CD4-positive, alpha-beta memory T cell (primary cell): Measurements from ENCODE around the gene MAGI2. TPM values are rescaled to one million over a fixed set of nuclear protein-coding genes. Genes with fewer than 3 reads are reported as not detected.
"Not testable (repeated sequence)": the region's sequence is repeated elsewhere in the genome, so short reads cannot be mapped to it uniquely, and the experiment has no call there.

ENCODE experiments used
- CTCF ChIA-PET: fragments of 350-600 bp; sonication (Branson Sonifier 250); formaldehyde crosslinking; loops from one replicate; lab custom pipeline; 2021; ENCODE audit warnings: inconsistent platforms; ENCODE audit not compliant: partially characterized antibody; lab: Charles Lee
- POLR2A ChIA-PET: fragments of 350-600 bp; sonication (Branson Sonifier 250); formaldehyde crosslinking; loops from one replicate; lab custom pipeline; 2021; ENCODE audit not compliant: partially characterized antibody; lab: Charles Lee
- DNase-seq, 5 donors: peaks; one replicate each; pipeline versions ENCODE4 v3.0.0 to v3.0.0-alpha.2; 2020 to 2022; ENCODE audit warnings: mixed read lengths in 1 of 5
- H3K27ac ChIP-seq: one replicate; pipeline ENCODE4 v1.7.0; 2013; ENCODE audit warnings: low read depth, low read length
- H3K27me3 ChIP-seq: 2 replicates; pipeline ENCODE4 v1.7.0; 2013; ENCODE audit warnings: mild to moderate bottlenecking, low read length, moderate library complexity; ENCODE audit not compliant: insufficient read depth
- H3K36me3 ChIP-seq: 2 replicates; pipeline ENCODE4 v1.7.0; 2013; ENCODE audit warnings: mild to moderate bottlenecking, low read length, moderate library complexity; ENCODE audit not compliant: insufficient read depth
- H3K4me1 ChIP-seq: 2 replicates; pipeline ENCODE4 v1.7.0; 2013; ENCODE audit warnings: mild to moderate bottlenecking, low read length, moderate library complexity; ENCODE audit not compliant: insufficient read depth
- H3K4me3 ChIP-seq, 2 donors: one replicate each; pipeline ENCODE4 v1.7.0; 2013; ENCODE audit warnings: low read length in 2 of 2, mild to moderate bottlenecking in 1 of 2
- H3K9me3 ChIP-seq, 2 donors: one replicate each; pipeline ENCODE4 v1.7.0; 2013; ENCODE audit warnings: low read length in 2 of 2, control low read depth in 1 of 2; ENCODE audit not compliant: control insufficient read depth in 1 of 2
- H3K27ac Mint-ChIP-seq, 7 donors: one replicate each; pipeline ENCODE4 v1.8.0; 2020 to 2021; ENCODE audit warnings: mixed read lengths in 7 of 7, mild to moderate bottlenecking in 6 of 7, inconsistent platforms in 3 of 7, moderate library complexity in 3 of 7
- H3K27me3 Mint-ChIP-seq, 2 donors: one replicate each; pipeline ENCODE4 v1.8.0; 2020 to 2021; ENCODE audit warnings: mixed read lengths in 2 of 2
- H3K36me3 Mint-ChIP-seq, 2 donors: one replicate each; pipeline ENCODE4 v1.8.0; 2020 to 2021; ENCODE audit warnings: mixed read lengths in 2 of 2, inconsistent platforms in 1 of 2, mild to moderate bottlenecking in 1 of 2
- H3K4me1 Mint-ChIP-seq, 4 donors: one replicate each; pipeline ENCODE4 v1.8.0; 2020 to 2021; ENCODE audit warnings: mixed read lengths in 4 of 4, mild to moderate bottlenecking in 1 of 4
- H3K4me3 Mint-ChIP-seq, 8 donors: one replicate each; pipeline ENCODE4 v1.8.0; 2020 to 2021; ENCODE audit warnings: mixed read lengths in 8 of 8, mild to moderate bottlenecking in 7 of 8, moderate library complexity in 6 of 8, inconsistent platforms in 3 of 8
- H3K9me3 Mint-ChIP-seq, 8 donors: one replicate each; pipeline ENCODE4 v1.8.0; 2020 to 2021; ENCODE audit warnings: mixed read lengths in 8 of 8, mild to moderate bottlenecking in 5 of 8, inconsistent platforms in 3 of 8, moderate library complexity in 1 of 8
- intact Hi-C: fragments of 100-400 bp; cut with micrococcal nuclease; formaldehyde crosslinking; loops from one replicate; pipeline ENCODE4 v1.15.1; 2023
- polyA plus RNA-seq, 2 donors: library from polyadenylated mRNA; unstranded; fragments of 300-500 nt; fragmentation: Illumina TruSeq; gene quantifications; one replicate each; pipeline ENCODE4 v1.2.3, GENCODE V29; 2021
- total RNA-seq, 2 experiments: library from RNA; stranded (reverse); gene quantifications; one replicate each; pipeline ENCODE4 v1.2.3, GENCODE V29; 2021

MAGI2 gene
- total and polyA plus RNA-seq, 4 experiments from 2014 or later = 0.23 to 0.25 TPM; not detected in 2

- Histone ChIP-seq H3K9me3 (no peaks in the 10 kb centered on the region), H3K27ac (no peak overlapping the region), H3K4me1 (no peaks in the 10 kb centered on the region), H3K27me3 (no peaks in the 10 kb centered on the region), H3K4me3 (no peak overlapping the region), H3K36me3 (no peaks in the 10 kb centered on the region)
- H3K4me1 Mint-ChIP-seq = no peaks in the 10 kb centered on the region
- H3K27ac Mint-ChIP-seq = no peak overlapping the region
- POLR2A ChIA-PET = no interaction called here
- no peaks in the 10 kb centered on the region for H3K36me3 Mint-ChIP-seq
- intact Hi-C loops = no loop called here
- no peak for DNase-seq
- CTCF ChIA-PET = no interaction called here
- H3K9me3 Mint-ChIP-seq = no peaks in the 10 kb centered on the region
- no peak overlapping the region for H3K4me3 Mint-ChIP-seq
- no peaks in the 10 kb centered on the region for H3K27me3 Mint-ChIP-seq
These were observed 938.8 kb downstream of the MAGI2 start for GRCh38 chr7:78514634-78515033.

DNA sequence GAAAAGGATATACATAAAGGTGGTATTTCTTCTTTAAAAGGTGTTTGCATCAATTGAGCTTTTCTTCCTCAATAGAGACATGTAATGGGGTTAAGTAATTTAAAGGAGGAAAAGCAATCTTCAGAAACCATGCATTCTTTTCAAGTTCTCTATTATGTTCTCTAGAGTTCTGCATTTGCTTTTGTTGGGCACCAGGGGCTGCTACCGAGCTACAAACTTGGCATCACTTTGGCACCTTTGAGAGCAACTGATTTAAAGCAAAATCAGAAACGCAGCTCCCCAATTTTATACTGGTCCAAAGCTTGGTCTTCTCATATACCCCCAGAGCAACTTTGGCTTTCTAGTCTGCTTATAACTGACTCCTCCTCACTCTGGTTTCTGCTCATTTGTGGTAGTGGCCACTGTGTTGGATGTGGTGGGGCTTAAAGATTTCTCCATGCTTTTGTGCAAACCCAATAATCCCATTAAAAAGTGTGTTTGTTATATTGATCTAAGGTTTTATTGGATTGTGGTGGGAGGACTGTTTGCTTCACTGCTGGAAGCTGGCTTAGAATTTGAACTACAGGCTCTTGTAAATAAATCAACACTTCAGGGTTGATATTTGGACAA, 942.8 kb downstream of the MAGI2 start:
- POLR2A ChIA-PET = no interaction called here
- Mint-ChIP-seq H3K27ac (no peak overlapping the region), H3K9me3 (no peaks in the 10 kb centered on the region), H3K4me1 (no peaks in the 10 kb centered on the region), H3K4me3 (no peak overlapping the region), H3K36me3 (no peaks in the 10 kb centered on the region), H3K27me3 (no peaks in the 10 kb centered on the region)
- intact Hi-C loops = no loop called here
- Histone ChIP-seq H3K9me3 (no peaks in the 10 kb centered on the region), H3K27me3 (no peaks in the 10 kb centered on the region), H3K4me1 (no peaks in the 10 kb centered on the region), H3K27ac (no peak overlapping the region), H3K36me3 (no peaks in the 10 kb centered on the region), H3K4me3 (no peak overlapping the region)
- peak in 1 of 5 donors; percentile 31 for DNase-seq
- CTCF ChIA-PET = no interaction called here

- H3K9me3 Mint-ChIP-seq, intact Hi-C loops, CTCF ChIA-PET, H3K27ac Mint-ChIP-seq, POLR2A ChIA-PET, H3K27ac ChIP-seq, H3K27me3 Mint-ChIP-seq, H3K4me1 ChIP-seq, H3K4me3 ChIP-seq, H3K27me3 ChIP-seq, H3K4me1 Mint-ChIP-seq, DNase-seq, H3K36me3 ChIP-seq, H3K4me3 Mint-ChIP-seq, H3K9me3 ChIP-seq, H3K36me3 Mint-ChIP-seq: not testable (repeated sequence)
These were observed 950.2 kb downstream of the MAGI2 start for GRCh38 chr7:78503301-78503700.

- H3K27ac ChIP-seq = no peak overlapping the region
- ChIA-PET CTCF (no interaction called here), POLR2A (no interaction called here)
- no peaks in the 10 kb centered on the region for H3K27me3 Mint-ChIP-seq
- no peak overlapping the region for H3K4me3 ChIP-seq
- H3K9me3 ChIP-seq = no peaks in the 10 kb centered on the region
- no peaks in the 10 kb centered on the region for H3K27me3 ChIP-seq
- no peaks in the 10 kb centered on the region for H3K4me1 ChIP-seq
- DNase-seq = no peak
- intact Hi-C loops = no loop called here
- no peak overlapping the region for H3K27ac Mint-ChIP-seq
- no peaks in the 10 kb centered on the region for H3K36me3 Mint-ChIP-seq
- H3K4me1 Mint-ChIP-seq = no peaks in the 10 kb centered on the region
- H3K36me3 ChIP-seq = no peaks in the 10 kb centered on the region
- no peak overlapping the region for H3K4me3 Mint-ChIP-seq
- H3K9me3 Mint-ChIP-seq = peaks cover 0 to 3% (median under 1%) of the 10 kb centered on the region in 8 donors
These were observed 952.4 kb downstream of the MAGI2 start for GRCh38 chr7:78501064-78501463.

- Histone ChIP-seq H3K4me3 (no peak overlapping the region), H3K27ac (no peak overlapping the region), H3K36me3 (no peaks in the 10 kb centered on the region), H3K9me3 (no peaks in the 10 kb centered on the region), H3K27me3 (no peaks in the 10 kb centered on the region), H3K4me1 (no peaks in the 10 kb centered on the region)
- H3K27me3 Mint-ChIP-seq = no peaks in the 10 kb centered on the region
- DNase-seq = no peak
- H3K9me3 Mint-ChIP-seq = peaks cover 0 to 3% (median under 1%) of the 10 kb centered on the region in 8 donors
- H3K27ac Mint-ChIP-seq = no peak overlapping the region
- H3K4me3 Mint-ChIP-seq = no peak overlapping the region
- POLR2A ChIA-PET = no interaction called here
- intact Hi-C loops = no loop called here
- no peaks in the 10 kb centered on the region for H3K36me3 Mint-ChIP-seq
- CTCF ChIA-PET = no interaction called here
- no peaks in the 10 kb centered on the region for H3K4me1 Mint-ChIP-seq
These were observed 953.5 kb downstream of the MAGI2 start for GRCh38 chr7:78499971-78500370.

GRCh38 chr7:78499283-78499682, 954.2 kb downstream of the MAGI2 start:
- H3K27me3 Mint-ChIP-seq = no peaks in the 10 kb centered on the region
- no peak overlapping the region for H3K27ac ChIP-seq
- POLR2A ChIA-PET = no interaction called here
- H3K27me3 ChIP-seq = no peaks in the 10 kb centered on the region
- H3K36me3 Mint-ChIP-seq = no peaks in the 10 kb centered on the region
- H3K9me3 Mint-ChIP-seq = peaks cover 0 to 3% (median under 1%) of the 10 kb centered on the region in 8 donors
- no peaks in the 10 kb centered on the region for H3K4me1 Mint-ChIP-seq
- no peaks in the 10 kb centered on the region for H3K36me3 ChIP-seq
- DNase-seq = no peak
- H3K4me1 ChIP-seq = no peaks in the 10 kb centered on the region
- H3K27ac Mint-ChIP-seq = no peak overlapping the region
- no peak overlapping the region for H3K4me3 Mint-ChIP-seq
- H3K4me3 ChIP-seq = no peak overlapping the region
- CTCF ChIA-PET = no interaction called here
- H3K9me3 ChIP-seq = no peaks in the 10 kb centered on the region
- intact Hi-C loops = no loop called here

DNA sequence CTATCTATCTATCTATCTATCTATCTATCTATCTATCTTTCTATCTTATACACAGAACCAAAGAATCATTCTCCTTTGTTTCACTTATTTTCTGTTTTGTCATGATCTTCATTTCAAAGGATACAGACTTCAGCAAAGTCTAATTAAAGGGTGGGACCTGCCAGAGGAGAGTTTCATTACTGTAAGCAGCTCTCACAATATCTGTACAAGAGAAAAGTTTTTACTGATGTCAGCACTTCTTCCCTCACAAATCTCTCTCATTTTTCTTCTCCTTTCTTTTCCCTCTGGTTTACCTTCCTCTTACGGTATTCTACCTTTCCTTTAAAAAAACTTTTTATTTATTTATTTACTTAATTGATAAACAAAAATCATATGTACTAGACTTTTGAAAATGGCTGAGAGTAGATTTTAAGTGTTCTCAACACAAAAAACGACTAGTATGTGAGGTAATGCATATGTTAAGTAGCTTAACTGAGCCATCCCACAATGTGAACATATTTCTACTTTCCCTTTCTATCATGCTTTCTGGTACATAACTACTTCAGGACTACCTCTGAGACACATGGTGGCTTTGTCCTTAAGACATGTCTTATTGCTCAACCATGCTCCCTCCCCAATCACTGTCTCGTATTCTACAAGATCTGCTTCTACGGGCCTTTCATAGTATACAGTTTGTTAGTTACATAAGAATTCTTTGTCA, 955.6 kb downstream of the MAGI2 start:
- H3K9me3 ChIP-seq = no peaks in the 10 kb centered on the region
- Mint-ChIP-seq H3K9me3 (peaks cover 0 to 3% (median under 1%) of the 10 kb centered on the region in 8 donors), H3K27ac (no peak overlapping the region), H3K4me3 (no peak overlapping the region), H3K36me3 (no peaks in the 10 kb centered on the region), H3K27me3 (no peaks in the 10 kb centered on the region), H3K4me1 (no peaks in the 10 kb centered on the region)
- no peaks in the 10 kb centered on the region for H3K4me1 ChIP-seq
- no peaks in the 10 kb centered on the region for H3K27me3 ChIP-seq
- H3K4me3 ChIP-seq = no peak overlapping the region
- H3K36me3 ChIP-seq = no peaks in the 10 kb centered on the region
- DNase-seq = no peak
- ChIA-PET CTCF (no interaction called here), POLR2A (no interaction called here)
- no peak overlapping the region for H3K27ac ChIP-seq
- intact Hi-C loops = no loop called here
